HG03565 (cell line): ENCODE results near the gene AFF1.

Source experiments
- ATAC-seq: cut with Tn5 transposase; IDR thresholded peaks from one replicate; pipeline ENCODE4 v1.9.1; 2021; ENCODE audit warnings: mild to moderate bottlenecking, moderate library complexity; ENCODE audit not compliant: unreplicated experiment

Gene AFF1

DNA sequence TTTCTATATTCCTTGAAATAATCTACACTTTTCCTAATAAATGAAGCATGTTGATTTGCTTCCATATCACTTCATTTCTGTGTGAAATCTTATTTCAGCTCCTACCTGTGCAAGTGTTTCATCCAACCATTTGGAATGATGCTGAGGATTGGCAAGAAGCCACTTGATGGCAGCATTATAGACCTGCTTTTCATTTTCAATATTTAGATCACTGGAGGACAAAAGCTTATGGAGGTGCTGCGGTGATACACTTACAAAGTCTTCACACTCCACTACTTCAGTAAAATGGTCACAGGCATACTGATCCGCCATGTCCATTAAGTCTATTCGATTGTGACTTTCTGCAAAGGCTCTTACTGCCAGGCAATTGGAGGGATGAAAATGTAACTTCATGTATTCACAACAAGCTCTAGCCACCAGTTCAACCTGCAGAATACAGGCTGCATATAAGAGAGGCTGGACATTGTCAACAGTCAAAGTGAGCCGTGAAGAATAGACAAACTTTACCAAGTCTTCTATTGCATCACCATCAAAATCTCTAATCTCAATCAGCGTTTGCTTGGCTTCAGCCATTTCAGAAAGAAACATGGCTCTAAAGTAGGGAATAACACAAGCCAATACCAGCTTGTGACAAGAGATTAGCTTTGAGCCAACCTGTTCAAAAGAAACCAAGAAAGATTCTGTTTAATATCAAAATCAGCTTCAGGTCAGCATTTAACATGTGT, 250.5 kb downstream of the AFF1 start:
- ATAC-seq = no peak

DNA sequence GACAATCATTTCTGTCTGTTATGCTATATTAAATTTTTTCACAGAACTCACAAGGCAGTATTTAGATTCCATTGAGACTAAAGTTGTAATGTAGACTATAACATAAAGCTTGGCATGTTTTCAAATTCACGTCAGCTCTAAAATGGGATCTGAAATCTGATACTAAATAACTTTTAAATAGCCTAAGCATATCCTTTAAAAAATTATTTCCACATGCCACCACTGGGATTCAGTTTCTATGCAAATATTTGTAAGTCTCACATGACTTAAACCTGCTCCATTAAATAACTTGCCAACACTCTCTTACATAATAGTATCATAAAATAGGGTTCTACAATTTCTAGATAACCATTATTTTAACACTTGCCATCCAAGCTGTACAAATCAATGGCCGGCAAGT, 253.2 kb downstream of the AFF1 start:
- ATAC-seq = no peak

GRCh38 chr4:87188932-87189331, 254.1 kb downstream of the AFF1 start:
- no peak for ATAC-seq
